HG03432 (cell line): ENCODE results near the gene CAMK2A.
A peak's percentile ranks its signal among the peaks of the same experiment; 100 is the strongest.
"Not testable (repeated sequence)": the region's sequence is repeated elsewhere in the genome, so short reads cannot be mapped to it uniquely, and the experiment has no call there.

Source experiments
- ATAC-seq: cut with Tn5 transposase; IDR thresholded peaks from one replicate; pipeline ENCODE4 v1.9.1; 2021; ENCODE audit warnings: mild to moderate bottlenecking, moderate library complexity; ENCODE audit not compliant: unreplicated experiment

CAMK2A gene

GRCh38 chr5:150239099-150239793, 50.3 kb downstream of the CAMK2A start:
- no peak for ATAC-seq

- no peak for ATAC-seq
Observed at GRCh38 chr5:150238646-150239045, 50.9 kb downstream of the CAMK2A start.

- ATAC-seq: no peak
Observed at GRCh38 chr5:150236981-150237754, 52.4 kb downstream of the CAMK2A start.

GRCh38 chr5:150236313-150236712, 53.3 kb downstream of the CAMK2A start:
- ATAC-seq: no peak

GRCh38 chr5:150235500-150235854, 54.1 kb downstream of the CAMK2A start:
- ATAC-seq: no peak

GRCh38 chr5:150234576-150235499, 54.7 kb downstream of the CAMK2A start:
- ATAC-seq: no peak

GRCh38 chr5:150233706-150234105, 55.9 kb downstream of the CAMK2A start:
- ATAC-seq: not testable (repeated sequence)

- no peak for ATAC-seq
Observed at GRCh38 chr5:150230842-150231241, 58.7 kb downstream of the CAMK2A start.

GRCh38 chr5:150229571-150229970, 60.0 kb downstream of the CAMK2A start:
- no peak for ATAC-seq

GRCh38 chr5:150227606-150228273, 61.8 kb downstream of the CAMK2A start:
- no peak for ATAC-seq

GRCh38 chr5:150227036-150227435, 62.5 kb downstream of the CAMK2A start:
- no peak for ATAC-seq

GRCh38 chr5:150224483-150225027, 65.0 kb downstream of the CAMK2A start:
- no peak for ATAC-seq

- ATAC-seq: no peak
Observed at GRCh38 chr5:150223474-150223873, 66.1 kb downstream of the CAMK2A start.

- no peak for ATAC-seq
Observed at GRCh38 chr5:150222906-150223305, 66.7 kb downstream of the CAMK2A start.

GRCh38 chr5:150221471-150221870, 68.1 kb downstream of the CAMK2A start:
- ATAC-seq: no peak

GRCh38 chr5:150219861-150220260, 69.7 kb downstream of the CAMK2A start:
- ATAC-seq: no peak

- ATAC-seq: no peak
Observed at GRCh38 chr5:150219142-150219541, 70.4 kb downstream of the CAMK2A start.

- ATAC-seq: no peak
Observed at GRCh38 chr5:150218693-150219035, 70.9 kb downstream of the CAMK2A start.

GRCh38 chr5:150217873-150218692, 71.5 kb downstream of the CAMK2A start:
- ATAC-seq: peak; percentile 88

- ATAC-seq: no peak
Observed at GRCh38 chr5:150217038-150217437, 72.5 kb downstream of the CAMK2A start.
